Measurements from ENCODE around the gene RAB11B. TPM values are rescaled to one million over a fixed set of nuclear protein-coding genes. Genes with fewer than 3 reads are reported as not detected.
"Not testable (repeated sequence)": the region's sequence is repeated elsewhere in the genome, so short reads cannot be mapped to it uniquely, and the experiment has no call there.

RAB11B gene
- polyA plus RNA-seq, 1 donor from 2014 or later = 71.1 TPM

- not testable (repeated sequence) for H3K9me3 ChIP-seq (ENCODE audit: low read length); H3K36me3 ChIP-seq (ENCODE audit: insufficient read depth, low read length); H3K79me2 ChIP-seq (replicated peaks; ENCODE audit: insufficient read depth, low read length); H2AFZ ChIP-seq (ENCODE audit: low read depth, low read length); H3F3A ChIP-seq (ENCODE audit: insufficient read depth, low read length, poor library complexity, severe bottlenecking); H3K4me2 ChIP-seq (ENCODE audit: low read length); H3K9me2 ChIP-seq (ENCODE audit: insufficient read depth, low read length); H3K9ac ChIP-seq (ENCODE audit: low read length); H4K20me1 ChIP-seq (ENCODE audit: insufficient read depth); H3K4me3 ChIP-seq (ENCODE audit: low read length); H3K27me3 ChIP-seq (ENCODE audit: insufficient read depth, low read depth, low read length); H3K27ac ChIP-seq (ENCODE audit: low read length)
Observed at GRCh38 chr19:8352845-8353244, 37.3 kb upstream of the RAB11B start.

- Histone ChIP-seq H3K27me3 (ENCODE audit: insufficient read depth, low read depth, low read length) (no peaks in the 10 kb centered on the region), H3K27ac (ENCODE audit: low read length) (no peak overlapping the region), H3K4me2 (ENCODE audit: low read length) (no peak overlapping the region), H3F3A (ENCODE audit: insufficient read depth, low read length, poor library complexity, severe bottlenecking) (no peaks in the 10 kb centered on the region), H3K4me3 (ENCODE audit: low read length) (no peak overlapping the region), H3K9me3 (ENCODE audit: low read length) (no peaks in the 10 kb centered on the region), H3K9ac (ENCODE audit: low read length) (no peak overlapping the region), H2AFZ (ENCODE audit: low read depth, low read length) (no peak overlapping the region), H4K20me1 (ENCODE audit: insufficient read depth) (no peaks in the 10 kb centered on the region), H3K79me2 (replicated peaks; ENCODE audit: insufficient read depth, low read length) (no peaks in the 10 kb centered on the region), H3K9me2 (ENCODE audit: insufficient read depth, low read length) (no peaks in the 10 kb centered on the region), H3K36me3 (ENCODE audit: insufficient read depth, low read length) (no peaks in the 10 kb centered on the region)
- no peak for TF ChIP-seq EZH2 (IDR thresholded peaks at IDR 0.05; ENCODE audit: borderline replicate concordance, insufficient read depth, low read length, poor library complexity, severe bottlenecking)
Observed at GRCh38 chr19:8355631-8356402, 34.3 kb upstream of the RAB11B start.

DNA sequence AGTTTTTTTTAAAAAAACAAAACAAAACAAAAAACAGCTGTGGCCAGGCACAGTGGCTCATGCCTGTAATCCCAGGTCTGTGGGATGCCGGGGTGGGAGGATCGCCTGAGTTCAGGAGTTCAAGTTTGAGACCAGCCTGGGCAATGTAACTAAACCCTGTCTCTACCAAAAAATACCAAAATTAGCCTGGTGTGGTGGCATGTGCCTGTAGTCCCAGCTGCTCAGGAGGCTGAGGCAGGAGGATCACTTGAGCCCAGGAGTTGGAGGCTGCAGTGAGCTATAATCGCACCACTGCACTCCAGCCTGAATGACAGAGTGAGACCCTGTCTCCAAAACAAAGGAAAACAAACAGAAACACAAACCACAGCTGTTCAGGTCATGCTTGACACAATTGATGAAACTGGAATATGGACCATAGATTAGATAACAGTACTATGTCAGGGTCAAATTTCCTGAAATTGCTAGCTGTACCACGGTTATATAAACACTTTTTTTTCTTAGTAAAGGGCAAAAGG is 33.1 kb upstream of the RAB11B start:
- no peaks in the 10 kb centered on the region for H3K9me2 ChIP-seq (ENCODE audit: insufficient read depth, low read length)
- no peaks in the 10 kb centered on the region for H4K20me1 ChIP-seq (ENCODE audit: insufficient read depth)
- H3K9me3 ChIP-seq (ENCODE audit: low read length) = no peaks in the 10 kb centered on the region
- no peak overlapping the region for H3K4me3 ChIP-seq (ENCODE audit: low read length)
- H3K27ac ChIP-seq (ENCODE audit: low read length) = no peak overlapping the region
- H3K27me3 ChIP-seq (ENCODE audit: insufficient read depth, low read depth, low read length) = peaks cover 4% of the 10 kb centered on the region
- no peaks in the 10 kb centered on the region for H3K79me2 ChIP-seq (replicated peaks; ENCODE audit: insufficient read depth, low read length)
- no peak overlapping the region for H2AFZ ChIP-seq (ENCODE audit: low read depth, low read length)
- TF ChIP-seq EZH2 (IDR thresholded peaks at IDR 0.05; ENCODE audit: borderline replicate concordance, insufficient read depth, low read length, poor library complexity, severe bottlenecking) (no peak), MXI1 (conservative IDR thresholded peaks at IDR 0.05; ENCODE audit: poor library complexity, severe bottlenecking) (no peak), CTCF (IDR thresholded peaks at IDR 0.05; ENCODE audit: poor library complexity, severe bottlenecking) (no peak), EP300 (conservative IDR thresholded peaks at IDR 0.05; ENCODE audit: poor library complexity, severe bottlenecking) (no peak), TAF1 (IDR thresholded peaks at IDR 0.05; ENCODE audit: low read depth) (no peak), POLR2AphosphoS5 (IDR thresholded peaks at IDR 0.05) (no peak), REST (IDR thresholded peaks at IDR 0.05; ENCODE audit: borderline replicate concordance) (no peak), SMC3 (conservative IDR thresholded peaks at IDR 0.05; ENCODE audit: poor library complexity) (no peak), RAD21 (conservative IDR thresholded peaks at IDR 0.05) (no peak)
- H3K4me2 ChIP-seq (ENCODE audit: low read length) = no peak overlapping the region
- no peaks in the 10 kb centered on the region for H3F3A ChIP-seq (ENCODE audit: insufficient read depth, low read length, poor library complexity, severe bottlenecking)
- no peaks in the 10 kb centered on the region for H3K36me3 ChIP-seq (ENCODE audit: insufficient read depth, low read length)
- no peak overlapping the region for H3K9ac ChIP-seq (ENCODE audit: low read length)

Data from neural cell (in vitro differentiated cells).